Stimulated activated CD4-positive, alpha-beta T cell treated with anti-CD3 and anti-CD28 coated beads, TNF-alpha, amount 100 ng/mL, for 1 hour (primary cell): ENCODE measurements around the gene SLAIN2.
A peak's percentile ranks its signal among the peaks of the same experiment; 100 is the strongest.

Experiments
- DNase-seq, 3 donors: peaks; one replicate each; pipeline ENCODE4 v3.0.0-alpha.2; 2020; ENCODE audit warnings: low read depth in 3 of 3, low spot score in 1 of 3

The SLAIN2 gene

GRCh38 chr4:48334236-48334635 is 7.1 kb upstream of the SLAIN2 start:
- DNase-seq, result no peak

GRCh38 chr4:48334900-48335384 is 6.4 kb upstream of the SLAIN2 start:
- no peak for DNase-seq

- no peak for DNase-seq
These were observed 5.0 kb upstream of the SLAIN2 start for GRCh38 chr4:48336146-48336870.

GRCh38 chr4:48337731-48338130 is 3.6 kb upstream of the SLAIN2 start:
- DNase-seq, result no peak

GRCh38 chr4:48339642-48340041 is 1.7 kb upstream of the SLAIN2 start:
- DNase-seq, result no peak

GRCh38 chr4:48340276-48340964 is 909 bp upstream of the SLAIN2 start:
- DNase-seq, result no peak

GRCh38 chr4:48341776-48342605 is 662 bp downstream of the SLAIN2 start:
- DNase-seq, result peak; percentile 8 to 39 (median 10)

- DNase-seq, result no peak
These were observed 1.2 kb downstream of the SLAIN2 start for GRCh38 chr4:48342606-48342880.

GRCh38 chr4:48343035-48343434 is 1.7 kb downstream of the SLAIN2 start:
- DNase-seq, result no peak

GRCh38 chr4:48343551-48343950 is 2.2 kb downstream of the SLAIN2 start:
- no peak for DNase-seq

- DNase-seq, result no peak
These were observed 4.2 kb downstream of the SLAIN2 start for GRCh38 chr4:48345542-48345941.

- no peak for DNase-seq
These were observed 5.3 kb downstream of the SLAIN2 start for GRCh38 chr4:48346594-48346993.

- DNase-seq, result no peak
These were observed 6.1 kb downstream of the SLAIN2 start for GRCh38 chr4:48347282-48347921.

GRCh38 chr4:48350871-48351270 is 9.5 kb downstream of the SLAIN2 start:
- DNase-seq, result no peak

- no peak for DNase-seq
These were observed 11.5 kb downstream of the SLAIN2 start for GRCh38 chr4:48352793-48353192.

- no peak for DNase-seq
These were observed 15.0 kb downstream of the SLAIN2 start for GRCh38 chr4:48356355-48356754.

- no peak for DNase-seq
These were observed 19.1 kb downstream of the SLAIN2 start for GRCh38 chr4:48360285-48361011.

- DNase-seq, result no peak
These were observed 19.7 kb downstream of the SLAIN2 start for GRCh38 chr4:48361012-48361400.

GRCh38 chr4:48366611-48367010 is 25.3 kb downstream of the SLAIN2 start:
- no peak for DNase-seq

GRCh38 chr4:48367016-48367415 is 25.7 kb downstream of the SLAIN2 start:
- no peak for DNase-seq

- no peak for DNase-seq
These were observed 27.1 kb downstream of the SLAIN2 start for GRCh38 chr4:48368389-48368788.
